ENCODE data around the gene AMHR2.
"Not testable (repeated sequence)": the region's sequence is repeated elsewhere in the genome, so short reads cannot be mapped to it uniquely, and the experiment has no call there.

Gene AMHR2

DNA sequence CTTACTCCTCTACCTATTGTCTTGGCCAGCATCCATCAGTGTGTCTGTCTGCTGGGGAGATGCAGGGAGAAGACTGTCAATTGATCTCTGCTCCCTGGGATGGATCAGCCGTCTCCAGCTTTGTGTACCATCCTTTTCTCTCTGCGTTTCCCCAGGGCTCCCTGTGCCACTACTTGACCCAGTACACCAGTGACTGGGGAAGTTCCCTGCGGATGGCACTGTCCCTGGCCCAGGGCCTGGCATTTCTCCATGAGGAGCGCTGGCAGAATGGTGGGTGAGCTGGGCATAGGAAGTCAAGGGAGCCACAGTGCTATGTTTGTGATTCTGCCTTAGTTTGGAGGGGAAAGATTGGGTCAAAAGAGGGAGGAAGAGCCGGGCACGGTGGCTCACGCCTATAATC is 5.1 kb downstream of the AMHR2 start:
- no peak for DNase-seq (ENCODE audit: low spot score)
- in situ Hi-C loops (cut with MboI; ENCODE audit: low pct_unique_long_range_greater_than_20kb, low sequenced_read_pairs, unreplicated experiment) = no loop called here
- TF ChIP-seq, protein P1, sequence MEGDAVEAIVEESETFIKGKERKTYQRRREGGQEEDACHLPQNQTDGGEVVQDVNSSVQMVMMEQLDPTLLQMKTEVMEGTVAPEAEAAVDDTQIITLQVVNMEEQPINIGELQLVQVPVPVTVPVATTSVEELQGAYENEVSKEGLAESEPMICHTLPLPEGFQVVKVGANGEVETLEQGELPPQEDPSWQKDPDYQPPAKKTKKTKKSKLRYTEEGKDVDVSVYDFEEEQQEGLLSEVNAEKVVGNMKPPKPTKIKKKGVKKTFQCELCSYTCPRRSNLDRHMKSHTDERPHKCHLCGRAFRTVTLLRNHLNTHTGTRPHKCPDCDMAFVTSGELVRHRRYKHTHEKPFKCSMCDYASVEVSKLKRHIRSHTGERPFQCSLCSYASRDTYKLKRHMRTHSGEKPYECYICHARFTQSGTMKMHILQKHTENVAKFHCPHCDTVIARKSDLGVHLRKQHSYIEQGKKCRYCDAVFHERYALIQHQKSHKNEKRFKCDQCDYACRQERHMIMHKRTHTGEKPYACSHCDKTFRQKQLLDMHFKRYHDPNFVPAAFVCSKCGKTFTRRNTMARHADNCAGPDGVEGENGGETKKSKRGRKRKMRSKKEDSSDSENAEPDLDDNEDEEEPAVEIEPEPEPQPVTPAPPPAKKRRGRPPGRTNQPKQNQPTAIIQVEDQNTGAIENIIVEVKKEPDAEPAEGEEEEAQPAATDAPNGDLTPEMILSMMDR (IDR thresholded peaks at IDR 0.05; ENCODE audit: extremely low read depth, insufficient read depth, missing control alignments) = no peak

DNA sequence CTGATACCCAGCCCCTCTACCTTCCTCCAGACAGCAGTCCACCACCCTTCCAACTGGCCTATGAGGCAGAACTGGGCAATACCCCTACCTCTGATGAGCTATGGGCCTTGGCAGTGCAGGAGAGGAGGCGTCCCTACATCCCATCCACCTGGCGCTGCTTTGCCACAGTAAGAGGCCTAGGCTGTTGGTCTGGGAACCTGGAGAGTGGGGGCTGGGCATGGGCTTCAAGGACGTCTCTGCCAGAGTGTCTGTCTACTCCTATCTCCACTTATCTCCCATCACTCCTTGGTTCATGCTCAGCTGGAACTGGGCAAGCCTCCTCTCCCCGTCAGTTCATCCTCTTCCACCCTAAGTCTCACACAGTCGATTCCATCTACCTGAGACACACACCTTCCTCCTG is 6.5 kb downstream of the AMHR2 start:
- TF ChIP-seq, protein P1 (IDR thresholded peaks at IDR 0.05; ENCODE audit: extremely low read depth, insufficient read depth, missing control alignments) = no peak
- in situ Hi-C loops (cut with MboI; ENCODE audit: low pct_unique_long_range_greater_than_20kb, low sequenced_read_pairs, unreplicated experiment) = no loop called here

DNA sequence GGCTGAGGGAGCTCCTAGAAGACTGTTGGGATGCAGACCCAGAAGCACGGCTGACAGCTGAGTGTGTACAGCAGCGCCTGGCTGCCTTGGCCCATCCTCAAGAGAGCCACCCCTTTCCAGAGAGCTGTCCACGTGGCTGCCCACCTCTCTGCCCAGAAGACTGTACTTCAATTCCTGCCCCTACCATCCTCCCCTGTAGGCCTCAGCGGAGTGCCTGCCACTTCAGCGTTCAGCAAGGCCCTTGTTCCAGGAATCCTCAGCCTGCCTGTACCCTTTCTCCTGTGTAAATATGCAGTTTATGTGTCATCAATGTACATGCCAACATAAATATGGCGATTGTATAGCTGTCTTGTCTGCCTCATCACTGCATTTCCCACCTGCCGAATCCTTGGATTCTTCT is 7.5 kb downstream of the AMHR2 start:
- DNase-seq (ENCODE audit: low spot score) = no peak
- in situ Hi-C loops (cut with MboI; ENCODE audit: low pct_unique_long_range_greater_than_20kb, low sequenced_read_pairs, unreplicated experiment) = no loop called here
- TF ChIP-seq, protein P1 (IDR thresholded peaks at IDR 0.05; ENCODE audit: extremely low read depth, insufficient read depth, missing control alignments) = no peak

More for the DNA sequence above, 6.5 kb downstream of the AMHR2 start:
- DNase-seq (ENCODE audit: low spot score) = no peak

DNA sequence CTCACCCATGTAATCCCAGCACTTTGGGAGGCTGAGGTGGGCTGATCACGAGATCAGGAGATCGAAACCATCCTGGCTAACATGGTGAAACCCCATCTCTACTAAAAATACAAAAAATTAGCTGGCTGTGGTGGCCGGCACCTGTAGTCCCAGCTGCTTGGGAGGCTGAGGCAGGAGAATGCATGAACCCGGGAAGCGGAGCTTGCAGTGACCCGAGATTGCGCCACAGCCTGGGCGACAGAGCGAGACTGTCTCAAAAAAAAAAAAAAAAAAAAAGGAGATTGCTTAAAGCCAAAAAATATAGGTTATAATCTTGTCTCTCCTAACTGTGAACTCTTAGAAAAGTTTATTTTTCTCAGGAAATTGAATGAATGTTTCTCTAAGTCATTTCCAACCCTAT is 11.7 kb downstream of the AMHR2 start:
- in situ Hi-C loops (cut with MboI; ENCODE audit: low pct_unique_long_range_greater_than_20kb, low sequenced_read_pairs, unreplicated experiment); DNase-seq (ENCODE audit: low spot score): not testable (repeated sequence)

DNA sequence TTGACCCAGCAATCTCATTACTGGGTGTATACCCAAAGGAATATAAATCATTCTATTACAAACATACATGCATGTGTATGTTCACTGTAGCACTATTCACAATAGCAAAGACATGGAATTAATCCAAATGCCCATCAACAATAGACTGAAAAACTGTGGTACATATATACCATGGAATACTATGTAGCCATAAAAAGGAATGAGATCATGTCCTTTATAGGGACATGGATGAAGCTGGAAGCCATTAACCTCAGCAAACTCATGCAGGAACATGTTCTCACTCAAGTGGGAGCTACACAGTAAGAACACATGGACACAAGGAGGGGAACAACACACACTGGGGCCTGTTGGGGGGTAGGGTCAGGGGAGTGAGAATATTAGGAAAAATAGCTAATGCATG is 15.9 kb downstream of the AMHR2 start:
- DNase-seq (ENCODE audit: low spot score); in situ Hi-C loops (cut with MboI; ENCODE audit: low pct_unique_long_range_greater_than_20kb, low sequenced_read_pairs, unreplicated experiment): not testable (repeated sequence)

DNA sequence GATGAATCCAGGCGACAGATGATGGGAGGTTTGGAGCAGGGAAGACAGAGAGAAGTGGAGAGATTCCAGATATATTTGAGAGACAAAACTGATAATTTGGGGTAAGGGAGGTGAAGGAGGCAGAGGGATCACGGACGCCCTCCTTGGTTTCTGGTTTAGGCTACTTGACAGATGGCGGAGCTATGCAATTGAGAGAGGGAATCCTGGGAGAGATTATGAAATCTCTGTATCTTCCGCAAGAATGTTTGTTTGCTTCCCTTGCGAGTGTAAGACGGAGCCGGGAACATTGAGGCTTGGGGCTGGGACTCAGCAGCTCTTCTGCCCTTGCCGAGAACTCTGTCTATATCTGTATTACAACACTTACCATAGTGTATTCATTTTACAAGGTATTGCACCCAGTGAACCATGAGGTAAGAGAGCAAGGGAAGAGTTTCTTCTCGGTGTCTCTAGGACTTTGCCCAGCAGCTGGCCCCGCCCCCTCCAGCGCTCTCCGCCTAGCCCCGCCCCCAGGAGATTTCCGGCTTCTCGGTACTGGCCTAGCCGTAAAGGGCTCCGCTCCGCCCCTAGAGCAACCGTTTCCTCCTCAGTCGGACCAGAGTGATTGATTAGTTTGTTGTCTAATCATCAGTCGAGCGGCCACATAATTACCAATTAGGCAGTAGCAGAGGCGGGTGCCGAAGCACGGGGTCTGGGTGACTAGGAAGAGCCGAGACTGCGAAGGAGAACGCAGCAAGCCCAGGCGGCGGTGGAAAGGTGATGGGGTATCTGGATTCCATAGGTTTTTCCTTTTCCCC is 17.6 kb downstream of the AMHR2 start, which contains the start of gene PRR13:
Gene PRR13 (plus strand): TSS at position 695 of the 794 bp plus-strand sequence. CDS start 981 bp downstream, outside the sequence.
- TF ChIP-seq, protein P1 (IDR thresholded peaks at IDR 0.05; ENCODE audit: extremely low read depth, insufficient read depth, missing control alignments) = no peak
- DNase-seq (ENCODE audit: low spot score) = peak; percentile 96
- in situ Hi-C loops (cut with MboI; ENCODE audit: low pct_unique_long_range_greater_than_20kb, low sequenced_read_pairs, unreplicated experiment) = no loop called here

DNA sequence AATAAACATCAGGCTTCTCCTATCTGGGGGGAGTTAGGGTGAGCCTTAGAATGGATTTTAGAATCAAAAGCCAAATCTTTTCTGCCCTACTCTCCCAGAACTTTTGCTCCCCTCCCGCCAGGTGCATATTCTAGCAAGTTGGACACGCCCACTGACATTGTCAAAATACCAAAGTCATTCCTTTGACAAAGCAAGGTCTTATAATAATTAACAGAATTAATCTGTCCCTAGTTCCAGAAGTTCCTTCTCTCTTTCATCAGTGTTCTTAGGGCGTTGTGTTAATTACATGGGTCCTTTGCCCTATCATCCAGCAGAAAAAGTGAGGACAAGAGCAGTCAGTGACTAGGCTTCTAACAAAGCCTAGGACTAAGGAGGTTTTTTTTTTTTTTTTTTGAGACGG is 20.3 kb downstream of the AMHR2 start:
- no peak for DNase-seq (ENCODE audit: low spot score)
- in situ Hi-C loops (cut with MboI; ENCODE audit: low pct_unique_long_range_greater_than_20kb, low sequenced_read_pairs, unreplicated experiment) = no loop called here
- TF ChIP-seq, protein P1 (IDR thresholded peaks at IDR 0.05; ENCODE audit: extremely low read depth, insufficient read depth, missing control alignments) = no peak

DNA sequence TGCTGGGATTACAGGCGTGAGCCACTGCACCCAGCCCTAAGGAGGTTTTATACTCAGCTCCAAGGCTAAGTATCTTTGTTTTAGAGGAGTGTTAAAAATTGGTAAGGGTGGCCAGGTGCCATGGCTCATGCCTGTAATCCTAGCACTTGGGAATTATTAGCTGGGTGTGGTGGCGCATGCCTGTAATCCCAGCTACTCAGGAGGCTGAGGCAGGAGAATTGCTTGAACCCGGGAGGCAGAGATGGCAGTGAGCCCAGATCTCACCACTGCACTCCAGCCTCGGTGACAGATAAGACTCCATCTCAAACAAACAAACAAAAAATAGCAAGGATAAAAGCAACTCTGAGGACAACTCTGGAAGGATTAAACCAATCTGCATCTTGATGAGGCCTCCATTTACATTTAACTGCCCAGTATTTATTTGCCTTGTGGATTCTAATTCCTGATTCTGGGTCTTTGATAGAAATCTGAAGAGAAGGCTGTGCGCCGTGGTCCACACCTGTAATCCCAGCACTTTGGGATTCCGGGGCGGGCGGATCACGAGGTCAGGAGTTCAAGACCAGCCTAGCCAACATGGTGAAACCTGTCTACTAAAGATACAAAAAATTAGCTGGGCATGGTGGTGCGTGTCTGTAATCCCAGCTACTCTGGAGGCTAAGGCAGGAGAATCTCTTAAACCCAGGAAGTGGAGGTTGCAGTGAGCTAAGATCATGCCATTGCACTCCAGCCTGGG is 21.1 kb downstream of the AMHR2 start:
- DNase-seq (ENCODE audit: low spot score); in situ Hi-C loops (cut with MboI; ENCODE audit: low pct_unique_long_range_greater_than_20kb, low sequenced_read_pairs, unreplicated experiment): not testable (repeated sequence)

All from GM13977 (cell line).